KOPT-K1 (cell line): ENCODE data around the gene TMOD2.

ENCODE experiments used
- H3K27ac ChIP-seq: fragments of 200-600 bp; sonication (generic); 2 replicates; pipeline ENCODE4 v1.5.1; 2016; ENCODE audit warnings: antibody characterized with exemption, mild to moderate bottlenecking, low read depth, low read length; ENCODE audit not compliant: poor library complexity, severe bottlenecking
- H3K36me3 ChIP-seq: fragments of 200-600 bp; sonication (generic); 2 replicates; pipeline ENCODE4 v1.5.1; 2017; ENCODE audit warnings: antibody characterized with exemption, mild to moderate bottlenecking, low read length, moderate library complexity; ENCODE audit not compliant: insufficient read depth
- H3K9me3 ChIP-seq: fragments of 200-600 bp; sonication (generic); 2 replicates; pipeline ENCODE4 v1.5.1; 2017; ENCODE audit warnings: antibody characterized with exemption, low read length, mild to moderate bottlenecking; ENCODE audit not compliant: insufficient read depth, poor library complexity, severe bottlenecking

The TMOD2 gene

DNA sequence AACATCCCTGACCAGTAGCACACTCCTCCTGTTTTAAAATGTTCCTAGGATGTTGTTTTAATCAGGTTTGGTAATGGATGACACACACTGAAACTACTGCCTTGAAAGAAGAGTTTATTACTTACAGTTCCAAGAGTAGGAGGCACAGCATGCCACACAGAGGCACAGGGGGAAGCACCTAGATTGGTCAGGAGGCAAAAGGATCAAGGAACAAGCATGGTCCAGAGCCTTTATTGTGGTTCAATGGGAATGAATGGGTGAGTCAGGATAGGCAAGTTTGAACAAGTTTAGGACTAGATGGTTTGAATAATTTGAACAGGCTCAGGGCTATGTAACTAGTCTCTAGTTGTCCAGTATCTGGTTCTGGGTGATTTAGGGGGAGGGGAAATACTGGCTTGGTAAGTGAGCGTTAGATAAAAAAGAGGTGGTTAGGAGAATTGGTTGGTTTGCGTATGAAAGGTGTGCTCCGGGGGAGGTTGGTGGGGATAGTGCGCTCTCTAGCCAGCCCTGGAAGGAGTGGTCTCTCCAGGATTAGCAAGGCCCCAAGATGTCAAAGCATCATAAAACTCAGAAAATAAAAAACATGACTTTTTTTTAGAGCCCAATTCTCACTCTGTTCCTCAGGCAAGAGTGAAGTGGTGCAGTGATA lies 113.1 kb downstream of the TMOD2 start:
- Histone ChIP-seq H3K36me3 (peaks cover 58% of the 10 kb centered on the region), H3K27ac (no peak overlapping the region), H3K9me3 (no peaks in the 10 kb centered on the region)

DNA sequence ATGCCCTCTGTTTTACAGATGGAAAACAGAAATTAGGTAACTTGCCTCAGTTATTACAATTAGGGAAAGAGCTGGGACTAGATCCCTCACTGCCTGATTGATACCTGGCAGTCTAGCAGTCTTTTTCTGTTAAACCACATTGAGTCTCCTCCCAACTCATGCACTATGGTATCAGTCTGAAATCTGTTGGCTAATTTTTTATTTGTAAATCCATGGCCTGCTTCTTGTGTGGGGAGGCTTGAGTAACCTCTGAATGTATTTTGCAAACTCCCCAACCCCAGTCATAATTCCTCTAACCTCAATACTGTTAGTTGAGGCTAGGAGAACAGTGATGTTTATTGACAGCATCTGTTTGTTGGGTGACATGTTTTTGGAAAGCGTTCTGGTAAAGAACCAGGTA lies 113.9 kb downstream of the TMOD2 start:
- no peak overlapping the region for H3K27ac ChIP-seq
- H3K9me3 ChIP-seq: no peaks in the 10 kb centered on the region
- peaks cover 66% of the 10 kb centered on the region for H3K36me3 ChIP-seq
